Stimulated activated CD4-positive, alpha-beta T cell treated with anti-CD3 and anti-CD28 coated beads, Interleukin-4, amount 100 ng/mL, for 24 hours (primary cell): ENCODE measurements around the gene KIAA0753.
"Not testable (repeated sequence)": the region's sequence is repeated elsewhere in the genome, so short reads cannot be mapped to it uniquely, and the experiment has no call there.

Experiments used
- DNase-seq: peaks from one replicate; pipeline ENCODE4 v3.0.0-alpha.2; 2020

The KIAA0753 gene

GRCh38 chr17:6668219-6668618 lies 27.7 kb upstream of the KIAA0753 start:
- no peak for DNase-seq

- DNase-seq: no peak
Observed at GRCh38 chr17:6667516-6667915, 27.0 kb upstream of the KIAA0753 start.

GRCh38 chr17:6666557-6666956 lies 26.0 kb upstream of the KIAA0753 start:
- DNase-seq: no peak

- peak; percentile 51 for DNase-seq
Observed at GRCh38 chr17:6666077-6666521, 25.6 kb upstream of the KIAA0753 start.

- not testable (repeated sequence) for DNase-seq
Observed at GRCh38 chr17:6663200-6663599, 22.7 kb upstream of the KIAA0753 start.

GRCh38 chr17:6661464-6661848 lies 20.9 kb upstream of the KIAA0753 start:
- DNase-seq: no peak

GRCh38 chr17:6660805-6661463 lies 20.4 kb upstream of the KIAA0753 start:
- no peak for DNase-seq

GRCh38 chr17:6660101-6660500 lies 19.6 kb upstream of the KIAA0753 start:
- no peak for DNase-seq

GRCh38 chr17:6658411-6658810 lies 17.9 kb upstream of the KIAA0753 start:
- DNase-seq: not testable (repeated sequence)

- no peak for DNase-seq
Observed at GRCh38 chr17:6657633-6658287, 17.2 kb upstream of the KIAA0753 start.

GRCh38 chr17:6656797-6657632 lies 16.5 kb upstream of the KIAA0753 start:
- DNase-seq: peak; percentile 71

GRCh38 chr17:6655732-6656361 lies 15.3 kb upstream of the KIAA0753 start:
- not testable (repeated sequence) for DNase-seq

- no peak for DNase-seq
Observed at GRCh38 chr17:6654841-6655731, 14.6 kb upstream of the KIAA0753 start.

GRCh38 chr17:6651919-6652452 lies 11.5 kb upstream of the KIAA0753 start:
- no peak for DNase-seq

GRCh38 chr17:6651354-6651918 lies 10.9 kb upstream of the KIAA0753 start, which contains the start of the genes C17orf100 and MED31:
TSS of gene C17orf100 (plus strand) at chr17:6651762. CDS start at chr17:6651914, 152 bp downstream.
TSS of gene MED31 (minus strand) at chr17:6651605. CDS start at chr17:6651528, 77 bp downstream.
- DNase-seq: peak; percentile 96

GRCh38 chr17:6648181-6648580 lies 7.7 kb upstream of the KIAA0753 start:
- no peak for DNase-seq

- no peak for DNase-seq
Observed at GRCh38 chr17:6643451-6644125, 3.1 kb upstream of the KIAA0753 start.

- no peak for DNase-seq
Observed at GRCh38 chr17:6642592-6642991, 2.1 kb upstream of the KIAA0753 start.

GRCh38 chr17:6641247-6641863 lies 844 bp upstream of the KIAA0753 start:
- no peak for DNase-seq
